H7 (cell line): ENCODE data around the gene SMYD1. TPM values are rescaled to one million over a fixed set of nuclear protein-coding genes. Genes with fewer than 3 reads are reported as not detected.

Experiments used
- DNase-seq: peaks from one replicate; pipeline ENCODE4 v3.0.0; 2012
- H3K27me3 ChIP-seq: 2 replicates; pipeline ENCODE4 v1.6.0; 2011; ENCODE audit warnings: mild to moderate bottlenecking, low read length; ENCODE audit not compliant: control insufficient read depth, insufficient read depth
- H3K36me3 ChIP-seq: replicated peaks from 2 replicates; pipeline ENCODE4 v1.5.1; 2011; ENCODE audit warnings: low read length; ENCODE audit not compliant: control insufficient read depth, insufficient read depth
- H3K4me3 ChIP-seq: 2 replicates; pipeline ENCODE4 v1.5.1; 2011; ENCODE audit warnings: low read depth, mild to moderate bottlenecking, control low read depth, low read length, moderate library complexity; ENCODE audit not compliant: insufficient read depth
- total RNA-seq: library from RNA; depleted of rRNA; stranded (reverse); fragments of >200 nt; shearing (Covaris generic); gene quantifications from 2 replicates; pipeline ENCODE4 v1.2.3, GENCODE V29; 2014

SMYD1 gene
- total RNA-seq, 1 experiment from 2014 or later = 0.17 TPM

GRCh38 chr2:88115825-88116518 lies 48.3 kb downstream of the SMYD1 start:
- H3K36me3 ChIP-seq = no peaks in the 10 kb centered on the region
- H3K4me3 ChIP-seq = no peak overlapping the region
- DNase-seq = no peak
- no peaks in the 10 kb centered on the region for H3K27me3 ChIP-seq

- no peak for DNase-seq
- Histone ChIP-seq H3K27me3 (no peaks in the 10 kb centered on the region), H3K4me3 (no peak overlapping the region), H3K36me3 (no peaks in the 10 kb centered on the region)
Observed at GRCh38 chr2:88116669-88117432, 49.2 kb downstream of the SMYD1 start.

- H3K4me3 ChIP-seq = no peak overlapping the region
- H3K36me3 ChIP-seq = no peaks in the 10 kb centered on the region
- H3K27me3 ChIP-seq = no peaks in the 10 kb centered on the region
- DNase-seq = no peak
Observed at GRCh38 chr2:88117973-88118372, 50.3 kb downstream of the SMYD1 start.

GRCh38 chr2:88121678-88122077 lies 54.1 kb downstream of the SMYD1 start:
- H3K27me3 ChIP-seq = no peaks in the 10 kb centered on the region
- no peaks in the 10 kb centered on the region for H3K36me3 ChIP-seq
- DNase-seq = no peak
- no peak overlapping the region for H3K4me3 ChIP-seq

- DNase-seq = no peak
- no peak overlapping the region for H3K4me3 ChIP-seq
- H3K36me3 ChIP-seq = no peaks in the 10 kb centered on the region
- no peaks in the 10 kb centered on the region for H3K27me3 ChIP-seq
Observed at GRCh38 chr2:88122141-88122884, 54.7 kb downstream of the SMYD1 start.

- H3K4me3 ChIP-seq = no peak overlapping the region
- no peaks in the 10 kb centered on the region for H3K27me3 ChIP-seq
- DNase-seq = no peak
- H3K36me3 ChIP-seq = no peaks in the 10 kb centered on the region
Observed at GRCh38 chr2:88123164-88123974, 55.7 kb downstream of the SMYD1 start.

- Histone ChIP-seq H3K4me3 (no peak overlapping the region), H3K36me3 (no peaks in the 10 kb centered on the region), H3K27me3 (no peaks in the 10 kb centered on the region)
- no peak for DNase-seq
Observed at GRCh38 chr2:88123975-88124917, 56.6 kb downstream of the SMYD1 start.

GRCh38 chr2:88125344-88125923 lies 57.8 kb downstream of the SMYD1 start:
- Histone ChIP-seq H3K4me3 (no peak overlapping the region), H3K36me3 (no peaks in the 10 kb centered on the region), H3K27me3 (no peaks in the 10 kb centered on the region)
- DNase-seq = no peak

- Histone ChIP-seq H3K36me3 (no peaks in the 10 kb centered on the region), H3K4me3 (no peak overlapping the region), H3K27me3 (no peaks in the 10 kb centered on the region)
- DNase-seq = no peak
Observed at GRCh38 chr2:88125924-88126771, 58.5 kb downstream of the SMYD1 start.

- no peak for DNase-seq
- H3K36me3 ChIP-seq = no peaks in the 10 kb centered on the region
- no peaks in the 10 kb centered on the region for H3K27me3 ChIP-seq
- H3K4me3 ChIP-seq = no peak overlapping the region
Observed at GRCh38 chr2:88126772-88127637, 59.4 kb downstream of the SMYD1 start.

- no peak for DNase-seq
- Histone ChIP-seq H3K36me3 (no peaks in the 10 kb centered on the region), H3K4me3 (no peak overlapping the region), H3K27me3 (no peaks in the 10 kb centered on the region)
Observed at GRCh38 chr2:88127638-88127887, 59.9 kb downstream of the SMYD1 start.
